ENCODE data around the gene CYTH1. TPM values are rescaled to one million over a fixed set of nuclear protein-coding genes. Genes with fewer than 3 reads are reported as not detected.

CYTH1 gene
- total RNA-seq, 2 experiments from 2014 or later: 73.0 to 148 TPM

- DNase-seq (ENCODE audit: low spot score): no peak
- BruUV-seq (replicated peaks): no TSS peak
- Histone ChIP-seq H3K4me1 (ENCODE audit: insufficient read depth, low read length, poor library complexity, severe bottlenecking) (peaks cover 78% of the 10 kb centered on the region), H3K9me2 (ENCODE audit: insufficient read depth, low read length) (no peaks in the 10 kb centered on the region), H3K27ac (ENCODE audit: low read depth, low read length, poor library complexity, severe bottlenecking) (peak overlapping the region; percentile 90), H3K4me2 (ENCODE audit: low read length) (peak overlapping the region; percentile 70), H3K36me3 (ENCODE audit: insufficient read depth, low read length) (peaks cover 59% of the 10 kb centered on the region), H4K20me1 (ENCODE audit: insufficient read depth, low read length) (peaks cover 6% of the 10 kb centered on the region; the same call in 1 of the 2 replicates), H2AFZ (ENCODE audit: low read length) (no peak overlapping the region), H3K4me3 (ENCODE audit: low read depth, low read length, poor library complexity, severe bottlenecking) (peak overlapping the region; percentile 41), H3K9me3 (ENCODE audit: low read length) (no peaks in the 10 kb centered on the region), H3K79me2 (ENCODE audit: insufficient read depth, low read depth, low read length) (peaks cover 62% of the 10 kb centered on the region)
- intact Hi-C loops (cut with micrococcal nuclease; ENCODE audit: unreplicated experiment): loop anchor here (1.0 to 10.0 kb wide), 6 partner anchors 37 to 343 kb away; partner anchors contain the start of gene SOCS3
- POLR2A ChIA-PET: interaction anchor here (0.5 to 4.5 kb wide), 9 partner anchors 10 to 373 kb away, joined by 3 to 47 read pairs (median 3); no protein-coding TSS in a partner anchor
- no peak for TF ChIP-seq EZH2phosphoT487 (IDR thresholded peaks at IDR 0.05; ENCODE audit: borderline replicate concordance, low read depth, low read length)
- CTCF ChIA-PET (ENCODE audit: unreplicated experiment): interaction anchor here (1.3 to 1.5 kb wide), 2 partner anchors 34 to 35 kb away, joined by 3 read pairs; no protein-coding TSS in a partner anchor
Measured at GRCh38 chr17:78707923-78708322, 74.2 kb downstream of the CYTH1 start.

- intact Hi-C loops (cut with micrococcal nuclease; ENCODE audit: unreplicated experiment): loop anchor here (5.0 to 10.0 kb wide), 3 partner anchors 75 to 342 kb away; partner anchors contain the start of gene SOCS3
- H3K4me2 ChIP-seq (ENCODE audit: low read length): peak overlapping the region; percentile 59
- H3K9me2 ChIP-seq (ENCODE audit: insufficient read depth, low read length): no peaks in the 10 kb centered on the region
- ChIA-PET POLR2A (interaction anchor here (0.6 to 4.5 kb wide), 10 partner anchors 10 to 372 kb away, joined by 3 to 47 read pairs (median 4); no protein-coding TSS in a partner anchor), CTCF (ENCODE audit: unreplicated experiment) (interaction anchor here (1.5 kb wide), 1 partner anchor 36 kb away, joined by 3 read pairs; no protein-coding TSS in a partner anchor)
- H3K4me3 ChIP-seq (ENCODE audit: low read depth, low read length, poor library complexity, severe bottlenecking): peak overlapping the region; percentile 37
- H3K4me1 ChIP-seq (ENCODE audit: insufficient read depth, low read length, poor library complexity, severe bottlenecking): peaks cover 71% of the 10 kb centered on the region
- TF ChIP-seq EZH2phosphoT487 (IDR thresholded peaks at IDR 0.05; ENCODE audit: borderline replicate concordance, low read depth, low read length): no peak
- H2AFZ ChIP-seq (ENCODE audit: low read length): no peak overlapping the region
- peak overlapping the region; percentile 64 for H3K27ac ChIP-seq (ENCODE audit: low read depth, low read length, poor library complexity, severe bottlenecking)
- H4K20me1 ChIP-seq (ENCODE audit: insufficient read depth, low read length): peaks cover 6% of the 10 kb centered on the region; the same call in 1 of the 2 replicates
- no peaks in the 10 kb centered on the region for H3K9me3 ChIP-seq (ENCODE audit: low read length)
- H3K36me3 ChIP-seq (ENCODE audit: insufficient read depth, low read length): peaks cover 67% of the 10 kb centered on the region
- peaks cover 53% of the 10 kb centered on the region for H3K79me2 ChIP-seq (ENCODE audit: insufficient read depth, low read depth, low read length)
- no peak for DNase-seq (ENCODE audit: low spot score)
- no TSS peak for BruUV-seq (replicated peaks)
Measured at GRCh38 chr17:78707016-78707415, 75.1 kb downstream of the CYTH1 start.

DNA sequence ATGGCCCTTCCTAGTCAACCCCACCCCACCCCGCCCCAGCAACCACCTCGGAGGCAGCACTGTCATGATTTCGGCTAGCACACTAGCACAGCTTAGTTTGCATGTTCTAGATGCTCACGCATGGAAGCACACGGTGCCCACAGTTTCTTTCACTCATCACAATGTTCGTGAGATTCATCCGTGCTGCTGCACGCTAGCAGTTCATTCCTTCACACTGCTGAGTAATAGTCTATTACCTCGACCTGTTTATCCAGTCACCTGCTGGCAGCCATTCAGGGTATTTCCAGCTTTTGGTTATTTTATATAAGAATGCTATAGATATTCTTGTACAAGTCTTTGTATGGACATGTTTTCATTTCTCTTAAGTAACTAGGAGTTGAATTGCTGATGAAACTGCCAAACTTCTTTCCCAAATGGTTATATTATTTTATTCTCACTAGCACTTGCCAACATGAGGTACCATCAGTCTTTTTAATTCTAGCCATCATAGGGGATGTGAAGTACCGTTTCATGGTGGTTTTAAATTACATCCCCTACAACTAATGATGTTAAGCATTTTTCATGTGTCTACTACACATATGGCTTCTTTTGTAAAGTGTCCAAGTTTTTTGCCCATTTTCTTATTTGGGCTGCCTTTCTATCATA lies 75.7 kb downstream of the CYTH1 start:
- DNase-seq (ENCODE audit: low spot score): peak; percentile 78
- CTCF ChIA-PET (ENCODE audit: unreplicated experiment): interaction anchor here (1.5 kb wide), 1 partner anchor 36 kb away, joined by 3 read pairs; no protein-coding TSS in a partner anchor
- TSS peak; percentile 45 for BruUV-seq (replicated peaks)

More for the DNA sequence above, 75.7 kb downstream of the CYTH1 start:
- intact Hi-C loops (cut with micrococcal nuclease; ENCODE audit: unreplicated experiment): loop anchor here (5.0 to 10.0 kb wide), 3 partner anchors 74 to 342 kb away; partner anchors contain the start of gene SOCS3
- Histone ChIP-seq H3K4me2 (ENCODE audit: low read length) (peak overlapping the region; percentile 59), H3K27ac (ENCODE audit: low read depth, low read length, poor library complexity, severe bottlenecking) (peak overlapping the region; percentile 64), H4K20me1 (ENCODE audit: insufficient read depth, low read length) (peaks cover 6% of the 10 kb centered on the region; the same call in 1 of the 2 replicates), H2AFZ (ENCODE audit: low read length) (no peak overlapping the region), H3K9me2 (ENCODE audit: insufficient read depth, low read length) (no peaks in the 10 kb centered on the region), H3K36me3 (ENCODE audit: insufficient read depth, low read length) (peaks cover 73% of the 10 kb centered on the region), H3K4me3 (ENCODE audit: low read depth, low read length, poor library complexity, severe bottlenecking) (peak overlapping the region; percentile 37), H3K9me3 (ENCODE audit: low read length) (no peaks in the 10 kb centered on the region), H3K79me2 (ENCODE audit: insufficient read depth, low read depth, low read length) (peaks cover 47% of the 10 kb centered on the region), H3K4me1 (ENCODE audit: insufficient read depth, low read length, poor library complexity, severe bottlenecking) (peaks cover 66% of the 10 kb centered on the region)
- no peak for TF ChIP-seq EZH2phosphoT487 (IDR thresholded peaks at IDR 0.05; ENCODE audit: borderline replicate concordance, low read depth, low read length)
- TF ChIP-seq CTCF (conservative IDR thresholded peaks at IDR 0.05; ENCODE audit: low read length): no peak
- POLR2A ChIA-PET: interaction anchor here (0.7 to 4.5 kb wide), 6 partner anchors 12 to 279 kb away, joined by 3 to 47 read pairs (median 4); no protein-coding TSS in a partner anchor

Data from OCI-LY7 (cell line).